Uterus (tissue), 2 donors: ENCODE data around the gene PRIM2.
"Not testable (repeated sequence)": the region's sequence is repeated elsewhere in the genome, so short reads cannot be mapped to it uniquely, and the experiment has no call there.

Experiments
- CTCF ChIP-seq, 4 experiments: fragments of 200-600 bp in 2 of 4; fragments of 450-650 bp in 2 of 4; sonication (generic) in 2 of 4; IDR thresholded peaks; one replicate each; pipeline ENCODE4 v1.5.1; 2016 to 2019; ENCODE audit warnings: antibody characterized with exemption in 4 of 4, mild to moderate bottlenecking in 2 of 4, moderate library complexity in 1 of 4
- POLR2A ChIP-seq, 2 donors: fragments of 450-650 bp; IDR thresholded peaks; one replicate each; pipeline ENCODE4 v1.6.1; 2016; ENCODE audit warnings: antibody characterized with exemption in 2 of 2, mild to moderate bottlenecking in 1 of 2, moderate library complexity in 1 of 2

- TF ChIP-seq CTCF, POLR2A (IDR thresholded peaks at IDR 0.05): not testable (repeated sequence)
Observed at GRCh38 chr6:57471314-57471864, 154.0 kb downstream of the PRIM2 start.
